Astrocyte (in vitro differentiated cells and primary cell): ENCODE data around the gene SIVA1. TPM values are rescaled to one million over a fixed set of nuclear protein-coding genes. Genes with fewer than 3 reads are reported as not detected.

Experiments used
- DNase-seq: peaks from one replicate; pipeline ENCODE4 v3.0.0-alpha.2; 2010; ENCODE audit warnings: low read depth
- FAIRE-seq: peaks from 2 replicates; lab custom pipeline; 2011; peaks lifted over from hg19 to GRCh38; lab: Jason Lieb, UNC
- H2AFZ ChIP-seq: 2 replicates; pipeline ENCODE4 v1.6.0; 2012; ENCODE audit warnings: low read depth, low read length, inconsistent platforms
- H3K27ac ChIP-seq: 2 replicates; pipeline ENCODE4 v1.5.1; 2011; ENCODE audit warnings: low read depth, low read length, inconsistent platforms
- H3K27me3 ChIP-seq: 2 replicates; pipeline ENCODE4 v1.6.0; 2011; ENCODE audit warnings: low read length, inconsistent platforms; ENCODE audit not compliant: insufficient read depth
- H3K36me3 ChIP-seq: 2 replicates; pipeline ENCODE4 v1.5.1; 2011; ENCODE audit warnings: low read length, inconsistent platforms; ENCODE audit not compliant: insufficient read depth
- H3K4me1 ChIP-seq: 2 replicates; pipeline ENCODE4 v1.5.1; 2011; ENCODE audit warnings: low read length, inconsistent platforms; ENCODE audit not compliant: insufficient read depth
- H3K4me2 ChIP-seq: 2 replicates; pipeline ENCODE4 v1.6.0; 2012; ENCODE audit warnings: low read length, inconsistent platforms
- H3K4me3 ChIP-seq: 2 replicates; pipeline ENCODE4 v1.5.1; 2011; ENCODE audit warnings: low read depth, mild to moderate bottlenecking, low read length, inconsistent platforms; ENCODE audit not compliant: insufficient read depth
- H3K79me2 ChIP-seq: 2 replicates; pipeline ENCODE4 v1.6.0; 2012; ENCODE audit warnings: mild to moderate bottlenecking, low read length, inconsistent platforms; ENCODE audit not compliant: insufficient read depth
- H3K9ac ChIP-seq: 2 replicates; pipeline ENCODE4 v1.6.0; 2012; ENCODE audit warnings: mild to moderate bottlenecking, low read length, inconsistent platforms
- H3K9me3 ChIP-seq: 2 replicates; pipeline ENCODE4 v1.5.1; 2012; ENCODE audit warnings: low read depth, mild to moderate bottlenecking, low read length, inconsistent platforms; ENCODE audit not compliant: insufficient read depth
- H4K20me1 ChIP-seq: 2 replicates; pipeline ENCODE4 v1.6.0; 2012; ENCODE audit warnings: low read length, inconsistent platforms; ENCODE audit not compliant: insufficient read depth
- H3K27ac Mint-ChIP-seq: one replicate; pipeline ENCODE4 v1.8.0; 2021; ENCODE audit warnings: mild to moderate bottlenecking, mixed read lengths; ENCODE audit not compliant: unreplicated experiment
- H3K27me3 Mint-ChIP-seq: one replicate; pipeline ENCODE4 v1.8.0; 2021; ENCODE audit warnings: low read depth, mixed read lengths; ENCODE audit not compliant: unreplicated experiment
- H3K36me3 Mint-ChIP-seq: one replicate; pipeline ENCODE4 v1.8.0; 2021; ENCODE audit warnings: low read depth, mixed read lengths; ENCODE audit not compliant: unreplicated experiment
- H3K4me1 Mint-ChIP-seq: one replicate; pipeline ENCODE4 v1.8.0; 2021; ENCODE audit warnings: low read depth, mixed read lengths; ENCODE audit not compliant: unreplicated experiment
- H3K4me3 Mint-ChIP-seq: one replicate; pipeline ENCODE4 v1.8.0; 2021; ENCODE audit warnings: mild to moderate bottlenecking, moderate library complexity, mixed read lengths; ENCODE audit not compliant: unreplicated experiment
- H3K9me3 Mint-ChIP-seq: one replicate; pipeline ENCODE4 v1.8.0; 2021; ENCODE audit warnings: mild to moderate bottlenecking, mixed read lengths; ENCODE audit not compliant: unreplicated experiment
- EZH2 ChIP-seq: IDR thresholded peaks from 2 replicates; pipeline ENCODE4 v1.6.1; 2012; ENCODE audit warnings: mild to moderate bottlenecking, low read length, inconsistent platforms; ENCODE audit not compliant: insufficient read depth
- total RNA-seq: library from RNA; stranded (reverse); gene quantifications from 2 replicates; pipeline ENCODE4 v1.2.1, GENCODE V29; 2021
- TF ChIP-seq, protein P1 (sequence below): IDR thresholded peaks from 2 replicates; pipeline ENCODE4 v1.5.1; 2011; ENCODE audit warnings: low read depth, mild to moderate bottlenecking, inconsistent platforms, low read length, moderate library complexity; ENCODE audit not compliant: insufficient read depth

SIVA1 gene
- total RNA-seq, 1 donor from 2014 or later = 51.0 TPM

- no peaks in the 10 kb centered on the region for H3K27me3 Mint-ChIP-seq
- no peaks in the 10 kb centered on the region for H3K9me3 Mint-ChIP-seq
- Histone ChIP-seq H2AFZ (no peak overlapping the region), H3K27me3 (no peaks in the 10 kb centered on the region), H3K4me2 (no peak overlapping the region), H3K4me1 (peaks cover 13% of the 10 kb centered on the region), H3K9ac (no peak overlapping the region), H3K27ac (no peak overlapping the region), H4K20me1 (peaks cover 79% of the 10 kb centered on the region), H3K79me2 (peaks cover 57% of the 10 kb centered on the region), H3K9me3 (no peaks in the 10 kb centered on the region), H3K36me3 (peaks cover 9% of the 10 kb centered on the region), H3K4me3 (no peak overlapping the region)
- TF ChIP-seq, protein P1, sequence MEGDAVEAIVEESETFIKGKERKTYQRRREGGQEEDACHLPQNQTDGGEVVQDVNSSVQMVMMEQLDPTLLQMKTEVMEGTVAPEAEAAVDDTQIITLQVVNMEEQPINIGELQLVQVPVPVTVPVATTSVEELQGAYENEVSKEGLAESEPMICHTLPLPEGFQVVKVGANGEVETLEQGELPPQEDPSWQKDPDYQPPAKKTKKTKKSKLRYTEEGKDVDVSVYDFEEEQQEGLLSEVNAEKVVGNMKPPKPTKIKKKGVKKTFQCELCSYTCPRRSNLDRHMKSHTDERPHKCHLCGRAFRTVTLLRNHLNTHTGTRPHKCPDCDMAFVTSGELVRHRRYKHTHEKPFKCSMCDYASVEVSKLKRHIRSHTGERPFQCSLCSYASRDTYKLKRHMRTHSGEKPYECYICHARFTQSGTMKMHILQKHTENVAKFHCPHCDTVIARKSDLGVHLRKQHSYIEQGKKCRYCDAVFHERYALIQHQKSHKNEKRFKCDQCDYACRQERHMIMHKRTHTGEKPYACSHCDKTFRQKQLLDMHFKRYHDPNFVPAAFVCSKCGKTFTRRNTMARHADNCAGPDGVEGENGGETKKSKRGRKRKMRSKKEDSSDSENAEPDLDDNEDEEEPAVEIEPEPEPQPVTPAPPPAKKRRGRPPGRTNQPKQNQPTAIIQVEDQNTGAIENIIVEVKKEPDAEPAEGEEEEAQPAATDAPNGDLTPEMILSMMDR = no peak
- TF ChIP-seq EZH2 = no peak
- peaks cover 15% of the 10 kb centered on the region for H3K36me3 Mint-ChIP-seq
- H3K27ac Mint-ChIP-seq = no peak overlapping the region
- no peak overlapping the region for H3K4me3 Mint-ChIP-seq
- FAIRE-seq (no peak), DNase-seq (no peak)
- H3K4me1 Mint-ChIP-seq = peaks cover 14% of the 10 kb centered on the region
These were observed 4.9 kb downstream of the SIVA1 start for GRCh38 chr14:104757681-104758392.

DNA sequence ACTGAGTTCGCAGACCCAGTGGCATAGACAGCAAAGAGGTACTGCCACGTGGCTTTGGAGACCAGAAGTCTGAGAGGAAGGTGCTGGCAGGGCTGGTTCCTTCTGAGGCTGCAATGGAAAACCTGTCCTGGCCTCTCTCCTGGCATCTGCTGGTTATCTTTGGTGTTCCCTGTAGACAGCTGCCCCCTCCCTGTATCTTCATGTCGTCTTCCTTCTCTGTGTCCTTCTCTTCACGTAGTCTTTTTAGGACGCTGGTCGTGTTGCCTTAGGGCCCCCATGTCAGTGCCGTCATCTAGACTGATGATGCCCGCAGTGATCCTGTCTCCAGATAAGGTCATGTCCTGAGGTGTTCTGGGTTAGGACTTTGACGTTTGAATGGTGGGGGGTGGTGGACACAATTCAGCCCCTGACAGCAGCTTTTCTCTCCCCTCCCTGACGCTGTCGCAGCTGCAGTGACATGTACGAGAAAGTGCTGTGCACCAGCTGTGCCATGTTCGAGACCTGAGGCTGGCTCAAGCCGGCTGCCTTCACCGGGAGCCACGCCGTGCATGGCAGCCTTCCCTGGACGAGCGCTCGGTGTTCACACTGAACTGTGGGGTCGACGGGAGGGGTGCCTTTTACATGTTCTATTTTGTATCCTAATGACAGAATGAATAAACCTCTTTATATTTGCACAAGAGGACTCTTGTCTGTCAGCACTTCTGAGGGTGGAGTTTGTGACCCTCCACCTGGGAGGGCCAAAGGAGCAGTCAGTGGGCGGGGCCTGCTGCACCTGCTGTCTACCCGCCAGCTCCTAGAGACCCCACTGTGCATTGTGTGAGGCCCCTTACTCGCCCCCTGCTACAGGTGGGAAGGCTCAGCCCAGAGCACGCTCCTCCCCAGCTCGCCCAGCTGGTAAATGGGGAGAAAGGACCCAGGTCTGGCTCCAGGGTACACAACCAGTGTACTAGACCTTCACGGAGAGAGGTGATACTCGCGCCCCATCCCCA is 6.3 kb downstream of the SIVA1 start:
- TF ChIP-seq, protein P1 = no peak
- TF ChIP-seq EZH2 = no peak
- Histone ChIP-seq H3K4me1 (peaks cover 8% of the 10 kb centered on the region), H3K4me3 (no peak overlapping the region), H3K9ac (no peak overlapping the region), H3K4me2 (no peak overlapping the region), H3K79me2 (peaks cover 43% of the 10 kb centered on the region), H3K9me3 (no peaks in the 10 kb centered on the region), H3K27me3 (no peaks in the 10 kb centered on the region), H3K27ac (no peak overlapping the region), H2AFZ (no peak overlapping the region), H3K36me3 (peaks cover 9% of the 10 kb centered on the region), H4K20me1 (peaks cover 69% of the 10 kb centered on the region)
- Mint-ChIP-seq H3K4me3 (no peak overlapping the region), H3K36me3 (peaks cover 15% of the 10 kb centered on the region), H3K9me3 (no peaks in the 10 kb centered on the region), H3K4me1 (peaks cover 7% of the 10 kb centered on the region), H3K27me3 (no peaks in the 10 kb centered on the region), H3K27ac (peak overlapping the region; percentile 34)
- no peak for FAIRE-seq
- no peak for DNase-seq
